ENCODE results near the gene CREB5. TPM values are rescaled to one million over a fixed set of nuclear protein-coding genes. Genes with fewer than 3 reads are reported as not detected.
A peak's percentile ranks its signal among the peaks of the same experiment; 100 is the strongest.

Gene CREB5, protein sequence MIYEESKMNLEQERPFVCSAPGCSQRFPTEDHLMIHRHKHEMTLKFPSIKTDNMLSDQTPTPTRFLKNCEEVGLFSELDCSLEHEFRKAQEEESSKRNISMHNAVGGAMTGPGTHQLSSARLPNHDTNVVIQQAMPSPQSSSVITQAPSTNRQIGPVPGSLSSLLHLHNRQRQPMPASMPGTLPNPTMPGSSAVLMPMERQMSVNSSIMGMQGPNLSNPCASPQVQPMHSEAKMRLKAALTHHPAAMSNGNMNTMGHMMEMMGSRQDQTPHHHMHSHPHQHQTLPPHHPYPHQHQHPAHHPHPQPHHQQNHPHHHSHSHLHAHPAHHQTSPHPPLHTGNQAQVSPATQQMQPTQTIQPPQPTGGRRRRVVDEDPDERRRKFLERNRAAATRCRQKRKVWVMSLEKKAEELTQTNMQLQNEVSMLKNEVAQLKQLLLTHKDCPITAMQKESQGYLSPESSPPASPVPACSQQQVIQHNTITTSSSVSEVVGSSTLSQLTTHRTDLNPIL
- total RNA-seq: 52.2 TPM

DNA sequence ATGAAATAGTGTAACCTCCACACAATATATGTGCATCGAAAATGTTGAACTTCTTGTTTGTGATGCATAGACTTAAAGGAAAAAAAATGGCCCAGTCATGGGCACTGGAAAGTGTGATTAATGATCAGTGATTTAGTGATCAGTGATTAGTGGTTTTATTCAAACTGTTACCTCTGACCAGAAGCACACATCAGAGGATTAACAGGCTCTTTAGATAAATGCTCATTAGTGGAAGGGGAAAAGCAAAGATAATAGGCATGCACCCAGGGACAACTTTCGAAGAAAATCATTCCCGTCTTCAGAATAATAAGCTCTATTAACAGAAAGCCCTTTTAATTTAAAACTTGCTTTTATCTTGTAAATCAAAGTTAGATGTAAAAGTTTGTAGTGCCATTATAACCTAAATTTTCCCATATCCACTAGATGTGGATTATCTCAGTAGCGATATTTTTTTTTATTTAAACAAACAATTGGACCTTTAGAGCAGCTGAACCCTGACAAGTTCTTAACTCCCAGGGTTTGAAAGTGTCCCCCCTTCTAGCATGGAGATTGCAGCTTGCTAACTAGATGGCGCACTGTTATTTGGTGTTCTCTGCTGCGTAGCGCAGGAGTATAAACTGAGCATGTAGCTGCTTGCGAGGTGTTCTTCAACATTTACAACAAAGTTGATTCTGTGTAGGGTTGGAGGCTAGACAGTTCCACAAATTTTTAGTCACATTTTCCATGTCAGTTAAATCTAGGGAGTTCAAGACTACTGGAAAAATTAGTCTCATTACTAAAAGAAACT lies at the start of gene CREB5:
Gene CREB5, plus strand, starts transcription at position 643 of the 787 bp plus-strand sequence. CDS start 397 bp downstream, outside the sequence.
- H3K4me3 ChIP-seq (ENCODE audit: low read length in 3 of 3): peak within 1 kb of the TSS; percentile 31 to 91 (median 82)
- peak within 1 kb of the TSS; percentile 36 to 92 (median 47) for H3K9ac ChIP-seq (ENCODE audit: low read depth in 1 of 3, low read length in 3 of 3)
- H3K36me3 ChIP-seq (ENCODE audit: control insufficient read depth in 3 of 3, insufficient read depth in 3 of 3, low read length in 3 of 3): peaks cover 0 to 2% (median 0%) of the 10 kb centered on the region in 3 donors
- peaks cover 16 to 33% (median 19%) of the 10 kb centered on the region in 3 donors for H3K4me1 ChIP-seq (ENCODE audit: control insufficient read depth in 3 of 3, insufficient read depth in 3 of 3, low read length in 3 of 3)
- no peaks in the 10 kb centered on the region for H3K9me3 ChIP-seq (ENCODE audit: control insufficient read depth in 3 of 3, low read length in 3 of 3)
- no peaks in the 10 kb centered on the region for H3K27me3 ChIP-seq (ENCODE audit: control insufficient read depth in 3 of 3, insufficient read depth in 3 of 3, low read length in 3 of 3)
- H3K27ac ChIP-seq (ENCODE audit: low read depth, low read length): peak within 1 kb of the TSS; percentile 33

DNA sequence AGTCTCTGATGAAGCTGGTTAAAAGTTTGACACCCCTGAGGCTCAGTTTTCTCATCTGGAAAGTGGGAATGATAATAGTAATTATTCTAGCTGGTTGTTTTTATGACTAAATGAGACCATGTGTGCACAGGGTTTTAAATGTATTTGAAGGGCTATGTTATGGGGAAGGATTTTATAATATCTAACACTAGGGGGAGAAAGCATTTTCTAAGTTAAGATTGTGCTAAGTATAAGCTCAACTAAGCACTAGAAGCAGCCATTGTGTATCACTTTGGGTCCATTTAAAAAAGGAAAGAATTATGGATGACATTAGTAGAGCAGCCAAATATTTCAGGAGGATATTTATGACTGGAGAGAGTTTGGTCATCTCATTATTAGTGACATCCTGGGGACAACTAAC lies 49.5 kb upstream of the CREB5 start:
- Histone ChIP-seq H3K9ac (ENCODE audit: low read depth in 1 of 3, low read length in 3 of 3) (no peak overlapping the region), H3K27me3 (ENCODE audit: control insufficient read depth in 3 of 3, insufficient read depth in 3 of 3, low read length in 3 of 3) (peaks cover 0 to 4% (median 4%) of the 10 kb centered on the region in 3 donors), H3K9me3 (ENCODE audit: control insufficient read depth in 3 of 3, low read length in 3 of 3) (peaks cover 0 to 5% (median 0%) of the 10 kb centered on the region in 3 donors), H3K36me3 (ENCODE audit: control insufficient read depth in 3 of 3, insufficient read depth in 3 of 3, low read length in 3 of 3) (no peaks in the 10 kb centered on the region), H3K27ac (ENCODE audit: low read depth, low read length) (no peak overlapping the region), H3K4me3 (ENCODE audit: low read length in 3 of 3) (no peak overlapping the region), H3K4me1 (ENCODE audit: control insufficient read depth in 3 of 3, insufficient read depth in 3 of 3, low read length in 3 of 3) (no peaks in the 10 kb centered on the region)

DNA sequence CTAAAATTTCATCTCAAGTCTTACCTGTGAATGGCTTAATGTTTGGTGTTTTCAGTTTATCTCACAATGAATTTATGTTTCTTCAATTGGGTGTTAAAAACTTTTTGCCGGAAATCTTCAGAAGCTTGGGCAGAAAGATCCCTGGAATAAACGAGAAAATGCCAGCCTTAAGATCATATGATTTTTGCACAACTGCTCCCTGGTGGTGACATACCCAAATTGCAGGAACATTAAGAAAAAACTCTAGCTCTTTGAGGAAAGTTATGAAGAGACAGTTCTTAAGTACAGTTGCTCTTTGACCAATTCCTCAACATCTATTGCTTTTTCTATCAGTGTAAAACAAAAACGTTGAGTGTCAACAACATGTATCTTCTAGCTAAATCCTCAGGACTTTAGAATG lies 48.2 kb upstream of the CREB5 start:
- H3K4me3 ChIP-seq (ENCODE audit: low read length in 3 of 3): no peak overlapping the region
- no peaks in the 10 kb centered on the region for H3K36me3 ChIP-seq (ENCODE audit: control insufficient read depth in 3 of 3, insufficient read depth in 3 of 3, low read length in 3 of 3)
- no peak overlapping the region for H3K9ac ChIP-seq (ENCODE audit: low read depth in 1 of 3, low read length in 3 of 3)
- H3K27me3 ChIP-seq (ENCODE audit: control insufficient read depth in 3 of 3, insufficient read depth in 3 of 3, low read length in 3 of 3): no peaks in the 10 kb centered on the region
- no peak overlapping the region for H3K27ac ChIP-seq (ENCODE audit: low read depth, low read length)
- no peaks in the 10 kb centered on the region for H3K4me1 ChIP-seq (ENCODE audit: control insufficient read depth in 3 of 3, insufficient read depth in 3 of 3, low read length in 3 of 3)
- peaks cover 0 to 5% (median 0%) of the 10 kb centered on the region in 3 donors for H3K9me3 ChIP-seq (ENCODE audit: control insufficient read depth in 3 of 3, low read length in 3 of 3)

DNA sequence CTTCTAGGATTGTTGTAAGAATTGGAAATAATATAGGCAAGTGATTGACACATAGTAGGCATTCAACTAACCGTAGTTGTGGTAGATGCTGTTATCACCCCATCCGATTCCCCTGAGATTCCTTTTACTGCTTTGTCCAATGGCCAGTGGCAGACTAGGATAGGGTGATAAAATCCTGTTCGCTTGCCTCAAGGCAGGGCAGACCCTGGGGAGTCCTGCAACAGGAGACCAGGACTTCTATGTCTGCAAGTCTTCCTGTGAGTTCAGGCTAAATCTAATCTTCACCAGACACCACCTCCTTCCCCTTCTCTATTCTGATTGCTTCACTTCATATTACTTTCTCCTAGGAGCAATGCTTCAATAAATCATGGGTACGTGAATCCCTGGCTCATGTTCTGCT lies 42.8 kb upstream of the CREB5 start:
- no peaks in the 10 kb centered on the region for H3K27me3 ChIP-seq (ENCODE audit: control insufficient read depth in 3 of 3, insufficient read depth in 3 of 3, low read length in 3 of 3)
- H3K4me3 ChIP-seq (ENCODE audit: low read length in 3 of 3): no peak overlapping the region
- no peak overlapping the region for H3K27ac ChIP-seq (ENCODE audit: low read depth, low read length)
- H3K9ac ChIP-seq (ENCODE audit: low read depth in 1 of 3, low read length in 3 of 3): no peak overlapping the region
- H3K4me1 ChIP-seq (ENCODE audit: control insufficient read depth in 3 of 3, insufficient read depth in 3 of 3, low read length in 3 of 3): no peaks in the 10 kb centered on the region
- H3K36me3 ChIP-seq (ENCODE audit: control insufficient read depth in 3 of 3, insufficient read depth in 3 of 3, low read length in 3 of 3): no peaks in the 10 kb centered on the region
- no peaks in the 10 kb centered on the region for H3K9me3 ChIP-seq (ENCODE audit: control insufficient read depth in 3 of 3, low read length in 3 of 3)

DNA sequence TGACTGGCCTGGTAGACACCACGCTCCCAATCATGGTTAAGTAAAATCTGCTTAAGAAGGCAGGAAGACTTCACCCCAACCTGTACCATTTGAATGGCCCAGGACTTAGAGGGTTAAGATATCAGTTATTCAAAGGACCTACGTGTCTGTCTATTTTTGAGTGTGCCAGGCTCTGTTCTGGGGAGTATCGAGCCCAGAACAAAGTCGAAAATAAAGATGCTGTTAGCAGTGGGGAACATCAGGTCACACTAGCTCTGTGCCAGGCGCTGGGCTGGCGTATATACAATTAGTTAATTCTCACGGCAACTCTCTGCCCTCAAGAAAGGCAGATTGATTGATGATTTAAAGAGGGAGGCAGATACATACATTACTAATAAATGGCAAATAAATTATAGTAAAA lies 40.5 kb upstream of the CREB5 start:
- Histone ChIP-seq H3K9me3 (ENCODE audit: control insufficient read depth in 3 of 3, low read length in 3 of 3) (no peaks in the 10 kb centered on the region), H3K4me1 (ENCODE audit: control insufficient read depth in 3 of 3, insufficient read depth in 3 of 3, low read length in 3 of 3) (no peaks in the 10 kb centered on the region), H3K4me3 (ENCODE audit: low read length in 3 of 3) (no peak overlapping the region), H3K36me3 (ENCODE audit: control insufficient read depth in 3 of 3, insufficient read depth in 3 of 3, low read length in 3 of 3) (no peaks in the 10 kb centered on the region), H3K9ac (ENCODE audit: low read depth in 1 of 3, low read length in 3 of 3) (no peak overlapping the region), H3K27me3 (ENCODE audit: control insufficient read depth in 3 of 3, insufficient read depth in 3 of 3, low read length in 3 of 3) (no peaks in the 10 kb centered on the region), H3K27ac (ENCODE audit: low read depth, low read length) (no peak overlapping the region)

DNA sequence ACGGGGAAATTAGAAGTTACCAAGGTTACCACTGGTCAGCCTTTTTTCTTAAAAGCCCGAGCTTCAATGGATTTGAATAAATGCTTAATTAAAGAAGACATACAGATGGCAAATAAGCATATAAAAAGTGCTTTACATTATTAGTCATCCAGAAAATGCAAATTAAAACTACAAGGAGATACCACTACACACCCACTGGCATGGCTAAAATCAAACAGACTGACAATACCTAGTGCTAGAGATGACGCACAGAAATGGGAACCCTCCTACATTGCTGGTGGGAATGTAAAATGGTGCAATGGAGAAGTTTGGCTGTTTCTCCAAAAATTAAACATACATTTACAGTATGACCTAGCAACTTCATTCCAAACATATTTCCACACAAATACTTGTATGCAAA lies 38.3 kb upstream of the CREB5 start:
- Histone ChIP-seq H3K4me3 (ENCODE audit: low read length in 3 of 3) (no peak overlapping the region), H3K36me3 (ENCODE audit: control insufficient read depth in 3 of 3, insufficient read depth in 3 of 3, low read length in 3 of 3) (no peaks in the 10 kb centered on the region), H3K27ac (ENCODE audit: low read depth, low read length) (no peak overlapping the region), H3K9ac (ENCODE audit: low read depth in 1 of 3, low read length in 3 of 3) (no peak overlapping the region), H3K9me3 (ENCODE audit: control insufficient read depth in 3 of 3, low read length in 3 of 3) (no peaks in the 10 kb centered on the region), H3K27me3 (ENCODE audit: control insufficient read depth in 3 of 3, insufficient read depth in 3 of 3, low read length in 3 of 3) (no peaks in the 10 kb centered on the region), H3K4me1 (ENCODE audit: control insufficient read depth in 3 of 3, insufficient read depth in 3 of 3, low read length in 3 of 3) (no peaks in the 10 kb centered on the region)

DNA sequence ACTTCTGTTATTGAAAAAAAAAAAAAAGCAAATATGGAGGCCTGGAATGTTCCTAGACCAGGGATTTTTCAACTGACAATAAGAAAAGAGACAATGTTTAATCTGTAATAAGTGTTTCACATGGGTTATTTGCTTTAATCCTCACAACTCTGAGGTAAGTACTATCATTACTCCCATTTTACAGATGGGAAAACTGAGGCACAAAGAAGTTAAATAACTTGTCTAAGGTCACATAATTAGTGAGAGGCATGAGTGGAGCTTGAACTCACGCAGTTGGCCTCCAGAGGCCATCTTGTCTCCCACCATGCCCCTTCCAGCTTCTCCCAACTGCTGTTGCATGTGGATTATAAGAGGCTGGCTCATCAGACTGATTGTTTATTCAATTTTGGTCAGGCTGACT lies 36.6 kb upstream of the CREB5 start:
- Histone ChIP-seq H3K9ac (ENCODE audit: low read depth in 1 of 3, low read length in 3 of 3) (no peak overlapping the region), H3K27ac (ENCODE audit: low read depth, low read length) (no peak overlapping the region), H3K4me1 (ENCODE audit: control insufficient read depth in 3 of 3, insufficient read depth in 3 of 3, low read length in 3 of 3) (no peaks in the 10 kb centered on the region), H3K27me3 (ENCODE audit: control insufficient read depth in 3 of 3, insufficient read depth in 3 of 3, low read length in 3 of 3) (peaks cover 0 to 3% (median 0%) of the 10 kb centered on the region in 3 donors), H3K36me3 (ENCODE audit: control insufficient read depth in 3 of 3, insufficient read depth in 3 of 3, low read length in 3 of 3) (no peaks in the 10 kb centered on the region), H3K4me3 (ENCODE audit: low read length in 3 of 3) (no peak overlapping the region), H3K9me3 (ENCODE audit: control insufficient read depth in 3 of 3, low read length in 3 of 3) (no peaks in the 10 kb centered on the region)

DNA sequence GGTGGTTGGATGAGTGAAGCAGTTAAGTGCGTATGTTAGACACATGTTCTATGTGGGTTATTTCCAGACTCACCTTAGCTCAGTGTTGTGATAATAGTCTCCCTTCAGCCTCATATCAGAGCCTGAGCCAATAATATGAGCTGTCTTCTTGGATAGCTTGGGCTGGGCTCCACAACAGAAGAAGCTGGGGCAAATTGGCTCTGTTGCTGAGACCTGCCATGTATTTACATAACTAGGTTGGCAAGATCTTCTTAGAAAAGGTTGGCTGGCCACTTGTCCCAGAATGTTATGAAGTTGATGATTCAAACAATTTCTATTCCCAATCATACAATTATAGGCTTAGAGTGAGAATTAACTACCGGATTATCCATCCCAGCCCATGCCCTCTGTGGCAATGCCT lies 35.7 kb upstream of the CREB5 start:
- no peak overlapping the region for H3K27ac ChIP-seq (ENCODE audit: low read depth, low read length)
- H3K4me1 ChIP-seq (ENCODE audit: control insufficient read depth in 3 of 3, insufficient read depth in 3 of 3, low read length in 3 of 3): no peaks in the 10 kb centered on the region

DNA sequence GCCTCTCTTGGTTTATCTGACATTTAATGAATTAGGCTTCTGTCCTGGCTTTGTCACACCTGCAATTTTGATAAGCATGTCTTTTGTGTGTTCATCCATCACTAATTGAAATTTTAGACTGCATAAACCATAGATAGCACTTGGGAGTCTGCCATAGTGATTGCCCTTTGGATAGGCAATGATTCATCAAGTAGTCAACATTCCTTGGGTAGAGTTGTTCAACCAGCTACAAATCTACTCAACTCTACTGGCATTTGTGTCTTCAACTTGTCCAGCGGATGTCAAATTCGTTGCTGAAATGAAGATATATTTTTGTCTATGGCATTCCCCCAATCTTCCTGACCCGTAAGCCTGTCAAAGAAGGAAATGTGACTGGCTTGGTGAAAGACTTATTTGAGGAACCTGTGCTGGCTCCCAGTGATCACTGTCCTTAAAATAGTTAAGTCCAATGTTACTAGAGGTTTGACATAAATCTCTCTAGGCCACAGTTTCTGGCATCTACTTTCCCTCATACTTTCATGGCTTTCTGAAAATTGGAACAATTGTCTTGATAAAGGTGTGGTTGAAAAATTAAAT lies 33.7 kb upstream of the CREB5 start:
- peaks cover 0 to 3% (median 2%) of the 10 kb centered on the region in 3 donors for H3K27me3 ChIP-seq (ENCODE audit: control insufficient read depth in 3 of 3, insufficient read depth in 3 of 3, low read length in 3 of 3)
- H3K4me1 ChIP-seq (ENCODE audit: control insufficient read depth in 3 of 3, insufficient read depth in 3 of 3, low read length in 3 of 3): no peaks in the 10 kb centered on the region
- no peak overlapping the region for H3K4me3 ChIP-seq (ENCODE audit: low read length in 3 of 3)
- H3K36me3 ChIP-seq (ENCODE audit: control insufficient read depth in 3 of 3, insufficient read depth in 3 of 3, low read length in 3 of 3): no peaks in the 10 kb centered on the region
- no peak overlapping the region for H3K27ac ChIP-seq (ENCODE audit: low read depth, low read length)
- H3K9me3 ChIP-seq (ENCODE audit: control insufficient read depth in 3 of 3, low read length in 3 of 3): no peaks in the 10 kb centered on the region
- no peak overlapping the region for H3K9ac ChIP-seq (ENCODE audit: low read depth in 1 of 3, low read length in 3 of 3)

More for the DNA sequence above, 35.7 kb upstream of the CREB5 start:
- Histone ChIP-seq H3K9ac (ENCODE audit: low read depth in 1 of 3, low read length in 3 of 3) (no peak overlapping the region), H3K4me3 (ENCODE audit: low read length in 3 of 3) (no peak overlapping the region), H3K27me3 (ENCODE audit: control insufficient read depth in 3 of 3, insufficient read depth in 3 of 3, low read length in 3 of 3) (peaks cover 0 to 3% (median 0%) of the 10 kb centered on the region in 3 donors), H3K36me3 (ENCODE audit: control insufficient read depth in 3 of 3, insufficient read depth in 3 of 3, low read length in 3 of 3) (no peaks in the 10 kb centered on the region), H3K9me3 (ENCODE audit: control insufficient read depth in 3 of 3, low read length in 3 of 3) (no peaks in the 10 kb centered on the region)
